ENCODE measurements around the gene TSEN54. TPM values are rescaled to one million over a fixed set of nuclear protein-coding genes. Genes with fewer than 3 reads are reported as not detected.

TSEN54 gene
- total and polyA plus RNA-seq, 12 donors = 17.9 to 67.8 (median 26.4) TPM

GRCh38 chr17:75491680-75492079 lies 24.6 kb upstream of the TSEN54 start:
- WGBS, 4 donors = 88 to 92% (median 91%) methylated on average over 1 to 15 of the region's 15 CpGs
- Histone ChIP-seq H3K4me1 (replicated peaks in 1 of 2) (peaks cover 0 to 17% of the 10 kb centered on the region in 2 donors), H3K27me3 (no peaks in the 10 kb centered on the region), H3K36me3 (replicated peaks in 1 of 2) (peaks cover 0 to 67% of the 10 kb centered on the region in 2 donors), H3K4me3 (no peak overlapping the region), H3K27ac (peak overlapping the region in 1 of 5 donors; percentile 52), H3K9me3 (replicated peaks in 1 of 3) (no peaks in the 10 kb centered on the region)
- intact Hi-C loops (cut with DNase I) = no loop called here
- TF ChIP-seq CTCF (IDR thresholded peaks at IDR 0.05) (no peak), POLR2A (IDR thresholded peaks at IDR 0.05) (no peak)
- DNase-seq = no peak

GRCh38 chr17:75492555-75493168 lies 23.7 kb upstream of the TSEN54 start:
- Histone ChIP-seq H3K27me3 (no peaks in the 10 kb centered on the region), H3K4me3 (no peak overlapping the region), H3K9me3 (replicated peaks in 1 of 3) (no peaks in the 10 kb centered on the region), H3K4me1 (replicated peaks in 1 of 2) (peaks cover 0 to 7% of the 10 kb centered on the region in 2 donors), H3K27ac (no peak overlapping the region), H3K36me3 (replicated peaks in 1 of 2) (peaks cover 0 to 76% of the 10 kb centered on the region in 2 donors)
- intact Hi-C loops (cut with DNase I) = no loop called here
- TF ChIP-seq CTCF (IDR thresholded peaks at IDR 0.05) (no peak), POLR2A (IDR thresholded peaks at IDR 0.05) (no peak)
- DNase-seq = no peak
- 80 to 95% (median 90%) methylated on average over 4 to 23 of the region's 23 CpGs for WGBS, 4 donors

- Histone ChIP-seq H3K36me3 (replicated peaks in 1 of 2) (peaks cover 0 to 85% of the 10 kb centered on the region in 2 donors), H3K27ac (no peak overlapping the region), H3K4me3 (no peak overlapping the region), H3K4me1 (replicated peaks in 1 of 2) (peaks cover 0 to 2% of the 10 kb centered on the region in 2 donors), H3K27me3 (no peaks in the 10 kb centered on the region), H3K9me3 (replicated peaks in 1 of 3) (no peaks in the 10 kb centered on the region)
- TF ChIP-seq CTCF (IDR thresholded peaks at IDR 0.05) (no peak), POLR2A (IDR thresholded peaks at IDR 0.05) (no peak)
- no peak for DNase-seq
- 93 to 96% (median 95%) methylated on average over 11 to 23 of the region's 23 CpGs for WGBS, 4 donors
- intact Hi-C loops (cut with DNase I) = no loop called here
Observed at GRCh38 chr17:75493476-75494129, 22.7 kb upstream of the TSEN54 start.

GRCh38 chr17:75494326-75494877 lies 21.9 kb upstream of the TSEN54 start:
- H3K4me3 ChIP-seq = no peak overlapping the region
- TF ChIP-seq CTCF (IDR thresholded peaks at IDR 0.05) = no peak
- TF ChIP-seq POLR2A (IDR thresholded peaks at IDR 0.05) = no peak
- intact Hi-C loops (cut with DNase I) = no loop called here
- H3K9me3 ChIP-seq (replicated peaks in 1 of 3) = no peaks in the 10 kb centered on the region
- H3K27ac ChIP-seq = no peak overlapping the region
- peaks cover 0 to 85% of the 10 kb centered on the region in 2 donors for H3K36me3 ChIP-seq (replicated peaks in 1 of 2)
- H3K27me3 ChIP-seq = no peaks in the 10 kb centered on the region
- peaks cover 5 to 10% of the 10 kb centered on the region in 2 donors for H3K4me1 ChIP-seq (replicated peaks in 1 of 2)
- 87 to 93% (median 89%) methylated on average over 14 of the region's 14 CpGs for WGBS, 4 donors
- no peak for DNase-seq
